Body of pancreas (tissue), 4 donors: ENCODE measurements around the gene ADPRM. TPM values are rescaled to one million over a fixed set of nuclear protein-coding genes. Genes with fewer than 3 reads are reported as not detected.

Experiments used
- ATAC-seq: fragments of 150-250 bp; one replicate; pipeline ENCODE4 v1.9.1; 2016
- DNase-seq, 4 donors: peaks; one replicate each; pipeline ENCODE4 v3.0.0-alpha.2; 2019
- H3K27ac ChIP-seq, 4 donors: fragments of 200-600 bp; sonication (generic); 1 replicate in 3 of 4; 2 replicates in 1 of 4; pipeline versions ENCODE4 v1.5.1 to v1.6.1; 2016 to 2019; ENCODE audit warnings: mild to moderate bottlenecking in 1 of 4, mixed read lengths in 1 of 4, moderate library complexity in 1 of 4
- H3K27me3 ChIP-seq, 2 donors: fragments of 200-600 bp; sonication (generic); one replicate each; pipeline ENCODE4 v1.6.0; 2016; ENCODE audit warnings: mild to moderate bottlenecking in 1 of 2
- H3K36me3 ChIP-seq, 2 donors: fragments of 200-600 bp; sonication (generic); replicated peaks in 1 of 2; 2 replicates each; pipeline ENCODE4 v1.5.1; 2016; ENCODE audit warnings: low read depth in 2 of 2; ENCODE audit not compliant: insufficient read depth in 1 of 2
- H3K4me1 ChIP-seq: fragments of 200-600 bp; sonication (generic); one replicate; pipeline ENCODE4 v1.6.0; 2016
- H3K4me3 ChIP-seq, 2 donors: fragments of 200-600 bp; sonication (generic); 1 replicate in 1 of 2; 2 replicates in 1 of 2; pipeline ENCODE4 v1.5.1; 2016 to 2019
- H3K9me3 ChIP-seq, 3 donors: fragments of 200-600 bp; sonication (generic); 1 replicate in 2 of 3; 2 replicates in 1 of 3; pipeline ENCODE4 v1.5.1; 2016
- CTCF ChIP-seq, 7 experiments: fragments of 450-650 bp in 4 of 7; fragments of 200-600 bp in 3 of 7; sonication (generic) in 3 of 7; IDR thresholded peaks; one replicate each; pipeline ENCODE4 v1.5.1; 2016 to 2019; ENCODE audit warnings: antibody characterized with exemption in 7 of 7
- POLR2A ChIP-seq, 3 donors: fragments of 450-650 bp; IDR thresholded peaks; one replicate each; pipeline ENCODE4 v1.6.1; 2016; ENCODE audit warnings: antibody characterized with exemption in 3 of 3, mild to moderate bottlenecking in 2 of 3
- WGBS, 2 donors: methylation state at CpG; one replicate each; pipeline ENCODE4 v1.1.5; 2017; 5-methylcytosine and 5-hydroxymethylcytosine counted together
- intact Hi-C: fragments of 100-400 bp; cut with DNase I; formaldehyde crosslinking; loops from one replicate; pipeline ENCODE4 v1.15.1; 2023
- total RNA-seq, 2 donors: library from RNA; depleted of rRNA; stranded (reverse); fragments of >200 nt; gene quantifications; one replicate each; pipeline ENCODE4 v1.1.0, GENCODE V29; 2016

ADPRM gene
- total RNA-seq, 2 donors from 2014 or later, result 2.3 to 6.2 TPM

GRCh38 chr17:10661437-10661836, 36.0 kb upstream of the ADPRM start:
- intact Hi-C loops, result no loop called here
- DNase-seq, result no peak
- TF ChIP-seq POLR2A (IDR thresholded peaks at IDR 0.05), result no peak
- TF ChIP-seq CTCF (IDR thresholded peaks at IDR 0.05), result no peak
- Histone ChIP-seq H3K9me3 (no peaks in the 10 kb centered on the region), H3K36me3 (no peaks in the 10 kb centered on the region), H3K4me3 (no peak overlapping the region), H3K27ac (no peak overlapping the region), H3K27me3 (no peaks in the 10 kb centered on the region), H3K4me1 (no peaks in the 10 kb centered on the region)
- 90 to 93% methylated on average over 10 of the region's 10 CpGs for WGBS, 2 donors
- ATAC-seq, result no peak

GRCh38 chr17:10663231-10663630, 34.2 kb upstream of the ADPRM start:
- no peaks in the 10 kb centered on the region for H3K9me3 ChIP-seq
- no peaks in the 10 kb centered on the region for H3K36me3 ChIP-seq
- H3K4me1 ChIP-seq, result no peaks in the 10 kb centered on the region
- H3K4me3 ChIP-seq, result no peak overlapping the region
- ATAC-seq (no peak), DNase-seq (no peak)
- WGBS, 2 donors, result 78 to 89% methylated on average over 6 of the region's 6 CpGs
- H3K27ac ChIP-seq, result no peak overlapping the region
- intact Hi-C loops, result no loop called here
- TF ChIP-seq CTCF (IDR thresholded peaks at IDR 0.05), result no peak
- TF ChIP-seq POLR2A (IDR thresholded peaks at IDR 0.05), result no peak
- no peaks in the 10 kb centered on the region for H3K27me3 ChIP-seq

GRCh38 chr17:10664571-10664970, 32.8 kb upstream of the ADPRM start:
- no peak for ATAC-seq
- intact Hi-C loops, result no loop called here
- TF ChIP-seq POLR2A (IDR thresholded peaks at IDR 0.05) (no peak), CTCF (IDR thresholded peaks at IDR 0.05) (no peak)
- H3K4me3 ChIP-seq, result no peak overlapping the region
- H3K27ac ChIP-seq, result no peak overlapping the region
- H3K4me1 ChIP-seq, result no peaks in the 10 kb centered on the region
- WGBS, 2 donors, result 91 to 93% methylated on average over 9 of the region's 9 CpGs
- DNase-seq, result no peak
- H3K36me3 ChIP-seq, result no peaks in the 10 kb centered on the region
- no peaks in the 10 kb centered on the region for H3K9me3 ChIP-seq
- no peaks in the 10 kb centered on the region for H3K27me3 ChIP-seq

- no peaks in the 10 kb centered on the region for H3K27me3 ChIP-seq
- no peaks in the 10 kb centered on the region for H3K36me3 ChIP-seq
- H3K27ac ChIP-seq, result no peak overlapping the region
- H3K4me1 ChIP-seq, result no peaks in the 10 kb centered on the region
- no peaks in the 10 kb centered on the region for H3K9me3 ChIP-seq
- 74 to 83% methylated on average over 5 of the region's 5 CpGs for WGBS, 2 donors
- intact Hi-C loops, result no loop called here
- no peak for DNase-seq
- H3K4me3 ChIP-seq, result no peak overlapping the region
- ATAC-seq, result no peak
- TF ChIP-seq CTCF (IDR thresholded peaks at IDR 0.05), result no peak
- no peak for TF ChIP-seq POLR2A (IDR thresholded peaks at IDR 0.05)
Measured at GRCh38 chr17:10666906-10667305, 30.5 kb upstream of the ADPRM start.

- 39 to 80% methylated on average over 1 of the region's 1 CpG for WGBS, 2 donors
- Histone ChIP-seq H3K9me3 (no peaks in the 10 kb centered on the region), H3K4me3 (no peak overlapping the region), H3K36me3 (no peaks in the 10 kb centered on the region), H3K27me3 (no peaks in the 10 kb centered on the region), H3K4me1 (no peaks in the 10 kb centered on the region), H3K27ac (no peak overlapping the region)
- no peak for DNase-seq
- TF ChIP-seq CTCF (IDR thresholded peaks at IDR 0.05) (no peak), POLR2A (IDR thresholded peaks at IDR 0.05) (no peak)
- intact Hi-C loops, result no loop called here
- ATAC-seq, result no peak
Measured at GRCh38 chr17:10668775-10669174, 28.6 kb upstream of the ADPRM start.
